Measurements from ENCODE around the gene FAM13C. TPM values are rescaled to one million over a fixed set of nuclear protein-coding genes. Genes with fewer than 3 reads are reported as not detected.

FAM13C gene
- total and polyA plus RNA-seq, 9 of the 15 experiments (the other 6 are each of a cell fraction or from before 2014, with no cell fraction given) = not detected

GRCh38 chr10:59287587-59288255 is 74.6 kb downstream of the FAM13C start (continued):
- no peak for TF ChIP-seq RBM22 (IDR thresholded peaks at IDR 0.05; ENCODE audit: low read depth, low read length, poor library complexity, severe bottlenecking)
- no peak for TF ChIP-seq NFIC (IDR thresholded peaks at IDR 0.05)
- TF ChIP-seq E2F8 (IDR thresholded peaks at IDR 0.05; ENCODE audit: low read depth, partially characterized antibody) = no peak
- TF ChIP-seq TCF3 (CRISPR knock-in tag; IDR thresholded peaks at IDR 0.05) = no peak
- TF ChIP-seq ARID3A (IDR thresholded peaks at IDR 0.05; ENCODE audit: borderline replicate concordance, low read depth, low read length) = no peak
- TF ChIP-seq KDM1A (IDR thresholded peaks at IDR 0.05) = no peak
